CD4-positive, alpha-beta memory T cell (primary cell): ENCODE results near the gene GALNT10. TPM values are rescaled to one million over a fixed set of nuclear protein-coding genes. Genes with fewer than 3 reads are reported as not detected.

Experiments used
- CTCF ChIA-PET: fragments of 350-600 bp; sonication (Branson Sonifier 250); formaldehyde crosslinking; loops from one replicate; lab custom pipeline; 2021; ENCODE audit warnings: inconsistent platforms; ENCODE audit not compliant: partially characterized antibody; lab: Charles Lee
- POLR2A ChIA-PET: fragments of 350-600 bp; sonication (Branson Sonifier 250); formaldehyde crosslinking; loops from one replicate; lab custom pipeline; 2021; ENCODE audit not compliant: partially characterized antibody; lab: Charles Lee
- DNase-seq, 5 donors: peaks; one replicate each; pipeline versions ENCODE4 v3.0.0 to v3.0.0-alpha.2; 2020 to 2022; ENCODE audit warnings: mixed read lengths in 1 of 5
- H3K27ac ChIP-seq: one replicate; pipeline ENCODE4 v1.7.0; 2013; ENCODE audit warnings: low read depth, low read length
- H3K27me3 ChIP-seq: 2 replicates; pipeline ENCODE4 v1.7.0; 2013; ENCODE audit warnings: mild to moderate bottlenecking, low read length, moderate library complexity; ENCODE audit not compliant: insufficient read depth
- H3K36me3 ChIP-seq: 2 replicates; pipeline ENCODE4 v1.7.0; 2013; ENCODE audit warnings: mild to moderate bottlenecking, low read length, moderate library complexity; ENCODE audit not compliant: insufficient read depth
- H3K4me1 ChIP-seq: 2 replicates; pipeline ENCODE4 v1.7.0; 2013; ENCODE audit warnings: mild to moderate bottlenecking, low read length, moderate library complexity; ENCODE audit not compliant: insufficient read depth
- H3K4me3 ChIP-seq, 2 donors: one replicate each; pipeline ENCODE4 v1.7.0; 2013; ENCODE audit warnings: low read length in 2 of 2, mild to moderate bottlenecking in 1 of 2
- H3K9me3 ChIP-seq, 2 donors: one replicate each; pipeline ENCODE4 v1.7.0; 2013; ENCODE audit warnings: low read length in 2 of 2, control low read depth in 1 of 2; ENCODE audit not compliant: control insufficient read depth in 1 of 2
- H3K27ac Mint-ChIP-seq, 7 donors: one replicate each; pipeline ENCODE4 v1.8.0; 2020 to 2021; ENCODE audit warnings: mixed read lengths in 7 of 7, mild to moderate bottlenecking in 6 of 7, inconsistent platforms in 3 of 7, moderate library complexity in 3 of 7
- H3K27me3 Mint-ChIP-seq, 2 donors: one replicate each; pipeline ENCODE4 v1.8.0; 2020 to 2021; ENCODE audit warnings: mixed read lengths in 2 of 2
- H3K36me3 Mint-ChIP-seq, 2 donors: one replicate each; pipeline ENCODE4 v1.8.0; 2020 to 2021; ENCODE audit warnings: mixed read lengths in 2 of 2, inconsistent platforms in 1 of 2, mild to moderate bottlenecking in 1 of 2
- H3K4me1 Mint-ChIP-seq, 4 donors: one replicate each; pipeline ENCODE4 v1.8.0; 2020 to 2021; ENCODE audit warnings: mixed read lengths in 4 of 4, mild to moderate bottlenecking in 1 of 4
- H3K4me3 Mint-ChIP-seq, 8 donors: one replicate each; pipeline ENCODE4 v1.8.0; 2020 to 2021; ENCODE audit warnings: mixed read lengths in 8 of 8, mild to moderate bottlenecking in 7 of 8, moderate library complexity in 6 of 8, inconsistent platforms in 3 of 8
- H3K9me3 Mint-ChIP-seq, 8 donors: one replicate each; pipeline ENCODE4 v1.8.0; 2020 to 2021; ENCODE audit warnings: mixed read lengths in 8 of 8, mild to moderate bottlenecking in 5 of 8, inconsistent platforms in 3 of 8, moderate library complexity in 1 of 8
- intact Hi-C: fragments of 100-400 bp; cut with micrococcal nuclease; formaldehyde crosslinking; loops from one replicate; pipeline ENCODE4 v1.15.1; 2023
- polyA plus RNA-seq, 2 donors: library from polyadenylated mRNA; unstranded; fragments of 300-500 nt; fragmentation: Illumina TruSeq; gene quantifications; one replicate each; pipeline ENCODE4 v1.2.3, GENCODE V29; 2021
- total RNA-seq, 2 experiments: library from RNA; stranded (reverse); gene quantifications; one replicate each; pipeline ENCODE4 v1.2.3, GENCODE V29; 2021

Gene GALNT10
- total and polyA plus RNA-seq, 4 experiments from 2014 or later, result 9.6 to 35.7 (median 26.8) TPM

GRCh38 chr5:154331232-154331631, 140.7 kb downstream of the GALNT10 start:
- CTCF ChIA-PET, result no interaction called here
- no peaks in the 10 kb centered on the region for H3K4me1 ChIP-seq
- no peaks in the 10 kb centered on the region for H3K27me3 ChIP-seq
- peaks cover 58 to 73% of the 10 kb centered on the region in 2 donors for H3K36me3 Mint-ChIP-seq
- no peak overlapping the region for H3K4me3 ChIP-seq
- H3K36me3 ChIP-seq, result peaks cover 27% of the 10 kb centered on the region
- no peak overlapping the region for H3K27ac Mint-ChIP-seq
- no peaks in the 10 kb centered on the region for H3K4me1 Mint-ChIP-seq
- H3K27me3 Mint-ChIP-seq, result no peaks in the 10 kb centered on the region
- H3K9me3 Mint-ChIP-seq, result no peaks in the 10 kb centered on the region
- H3K27ac ChIP-seq, result no peak overlapping the region
- H3K9me3 ChIP-seq, result no peaks in the 10 kb centered on the region
- POLR2A ChIA-PET, result no interaction called here
- H3K4me3 Mint-ChIP-seq, result no peak overlapping the region
- intact Hi-C loops, result no loop called here
- no peak for DNase-seq

DNA sequence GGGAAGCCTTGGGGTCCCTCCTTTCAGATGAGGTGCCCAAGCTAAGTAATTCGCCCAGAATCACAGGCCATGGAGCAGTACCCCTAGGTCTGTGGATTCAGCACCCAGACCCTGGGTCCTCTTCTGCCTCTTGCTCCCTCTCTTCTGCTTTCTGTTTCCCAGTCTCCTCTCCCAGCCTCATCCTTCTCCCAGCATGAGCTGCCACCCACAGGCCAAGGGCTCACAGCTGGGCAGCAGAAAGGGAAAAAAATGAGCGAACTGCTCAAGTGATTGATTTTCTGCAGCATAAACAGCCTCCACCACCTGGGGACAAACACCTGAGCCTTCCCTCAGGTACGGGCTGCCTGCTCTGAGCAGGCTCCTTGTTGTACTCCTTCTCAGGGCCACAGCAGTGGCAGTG, 141.4 kb downstream of the GALNT10 start:
- intact Hi-C loops, result no loop called here
- H3K27me3 ChIP-seq, result no peaks in the 10 kb centered on the region
- no peak for DNase-seq
- ChIA-PET POLR2A (no interaction called here), CTCF (no interaction called here)
- peaks cover 63 to 79% of the 10 kb centered on the region in 2 donors for H3K36me3 Mint-ChIP-seq
- no peak overlapping the region for H3K27ac Mint-ChIP-seq
- no peaks in the 10 kb centered on the region for H3K9me3 ChIP-seq
- no peaks in the 10 kb centered on the region for H3K4me1 ChIP-seq
- no peak overlapping the region for H3K4me3 Mint-ChIP-seq
- H3K36me3 ChIP-seq, result peaks cover 27% of the 10 kb centered on the region
- H3K4me3 ChIP-seq, result no peak overlapping the region
- no peaks in the 10 kb centered on the region for H3K27me3 Mint-ChIP-seq
- no peaks in the 10 kb centered on the region for H3K9me3 Mint-ChIP-seq
- no peaks in the 10 kb centered on the region for H3K4me1 Mint-ChIP-seq
- no peak overlapping the region for H3K27ac ChIP-seq

- no peaks in the 10 kb centered on the region for H3K9me3 Mint-ChIP-seq
- intact Hi-C loops, result no loop called here
- no peak overlapping the region for H3K4me3 Mint-ChIP-seq
- H3K4me1 ChIP-seq, result no peaks in the 10 kb centered on the region
- H3K27me3 Mint-ChIP-seq, result no peaks in the 10 kb centered on the region
- ChIA-PET CTCF (no interaction called here), POLR2A (no interaction called here)
- no peak overlapping the region for H3K4me3 ChIP-seq
- H3K27ac Mint-ChIP-seq, result peak overlapping the region in 1 of 7 donors; percentile 2
- H3K4me1 Mint-ChIP-seq, result no peaks in the 10 kb centered on the region
- H3K9me3 ChIP-seq, result no peaks in the 10 kb centered on the region
- H3K27me3 ChIP-seq, result no peaks in the 10 kb centered on the region
- peaks cover 27% of the 10 kb centered on the region for H3K36me3 ChIP-seq
- peaks cover 68 to 82% of the 10 kb centered on the region in 2 donors for H3K36me3 Mint-ChIP-seq
- no peak overlapping the region for H3K27ac ChIP-seq
- DNase-seq, result no peak
These were observed 141.9 kb downstream of the GALNT10 start for GRCh38 chr5:154332451-154332850.

DNA sequence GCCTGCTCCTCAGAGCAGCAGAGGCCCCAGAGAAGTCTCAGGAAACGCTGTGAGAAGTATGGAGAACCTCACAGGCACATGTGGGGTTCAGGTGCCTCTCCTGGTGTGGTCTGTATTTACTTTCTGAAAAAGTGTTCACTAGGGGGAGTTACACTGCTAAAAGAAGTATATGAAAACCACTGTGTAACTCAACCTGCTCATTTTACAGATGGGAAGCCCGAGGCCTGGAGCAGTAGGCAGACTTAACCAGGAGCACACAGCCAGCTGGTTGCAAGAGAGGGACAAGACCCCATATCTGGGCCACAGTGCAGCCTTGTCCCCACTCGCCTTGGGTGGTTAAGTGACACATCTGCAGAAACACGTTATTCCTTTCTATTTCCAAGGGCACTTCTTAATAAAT, 142.5 kb downstream of the GALNT10 start:
- no peak for DNase-seq
- peak overlapping the region in 1 of 7 donors; percentile 18 for H3K27ac Mint-ChIP-seq
- Histone ChIP-seq H3K27me3 (no peaks in the 10 kb centered on the region), H3K36me3 (peaks cover 27% of the 10 kb centered on the region), H3K27ac (no peak overlapping the region), H3K4me1 (no peaks in the 10 kb centered on the region), H3K9me3 (no peaks in the 10 kb centered on the region), H3K4me3 (no peak overlapping the region)
- ChIA-PET CTCF (no interaction called here), POLR2A (no interaction called here)
- no peaks in the 10 kb centered on the region for H3K4me1 Mint-ChIP-seq
- no peaks in the 10 kb centered on the region for H3K9me3 Mint-ChIP-seq
- no peak overlapping the region for H3K4me3 Mint-ChIP-seq
- H3K27me3 Mint-ChIP-seq, result no peaks in the 10 kb centered on the region
- intact Hi-C loops, result no loop called here
- peaks cover 74 to 85% of the 10 kb centered on the region in 2 donors for H3K36me3 Mint-ChIP-seq

GRCh38 chr5:154334406-154335064, 144.0 kb downstream of the GALNT10 start:
- ChIA-PET CTCF (interaction anchor here (1.0 kb wide), 1 partner anchor 13 kb away, joined by 3 read pairs; no protein-coding TSS in a partner anchor), POLR2A (no interaction called here)
- Mint-ChIP-seq H3K4me3 (no peak overlapping the region), H3K9me3 (no peaks in the 10 kb centered on the region), H3K27ac (peak overlapping the region in 1 of 7 donors; percentile 11), H3K36me3 (peaks cover 79 to 87% of the 10 kb centered on the region in 2 donors), H3K27me3 (no peaks in the 10 kb centered on the region), H3K4me1 (peaks cover 0 to 2% (median 0%) of the 10 kb centered on the region in 4 donors)
- H3K4me3 ChIP-seq, result no peak overlapping the region
- no peak for DNase-seq
- no peaks in the 10 kb centered on the region for H3K4me1 ChIP-seq
- H3K36me3 ChIP-seq, result peaks cover 27% of the 10 kb centered on the region
- H3K27me3 ChIP-seq, result no peaks in the 10 kb centered on the region
- H3K27ac ChIP-seq, result no peak overlapping the region
- H3K9me3 ChIP-seq, result no peaks in the 10 kb centered on the region
- intact Hi-C loops, result no loop called here

DNA sequence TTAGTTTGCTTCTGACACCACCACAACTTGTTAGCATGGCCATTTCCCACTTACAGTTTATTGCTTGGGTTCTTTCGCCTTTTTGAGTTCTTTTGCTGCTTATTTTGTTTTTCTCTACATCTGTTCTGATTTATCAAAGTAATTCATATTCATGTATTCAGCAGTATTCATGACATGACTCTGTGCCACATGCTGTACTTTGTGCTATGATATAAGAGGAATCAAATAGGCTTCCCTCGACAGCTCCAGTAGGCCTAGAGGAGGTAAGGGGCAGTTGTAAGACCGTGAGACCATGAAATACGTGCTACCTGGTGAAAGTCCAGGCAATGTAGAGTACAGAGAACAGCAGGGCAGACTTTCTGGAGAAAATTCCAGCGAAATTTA, 144.5 kb downstream of the GALNT10 start:
- H3K4me1 Mint-ChIP-seq, result peaks cover 0 to 2% (median 0%) of the 10 kb centered on the region in 4 donors
- intact Hi-C loops, result no loop called here
- peaks cover 75 to 85% of the 10 kb centered on the region in 2 donors for H3K36me3 Mint-ChIP-seq
- no peaks in the 10 kb centered on the region for H3K9me3 Mint-ChIP-seq
- Histone ChIP-seq H3K27ac (no peak overlapping the region), H3K27me3 (no peaks in the 10 kb centered on the region), H3K9me3 (no peaks in the 10 kb centered on the region), H3K4me3 (no peak overlapping the region), H3K4me1 (no peaks in the 10 kb centered on the region), H3K36me3 (peaks cover 25% of the 10 kb centered on the region)
- ChIA-PET POLR2A (no interaction called here), CTCF (no interaction called here)
- no peaks in the 10 kb centered on the region for H3K27me3 Mint-ChIP-seq
- H3K4me3 Mint-ChIP-seq, result no peak overlapping the region
- DNase-seq, result no peak
- peak overlapping the region in 1 of 7 donors; percentile 11 for H3K27ac Mint-ChIP-seq

DNA sequence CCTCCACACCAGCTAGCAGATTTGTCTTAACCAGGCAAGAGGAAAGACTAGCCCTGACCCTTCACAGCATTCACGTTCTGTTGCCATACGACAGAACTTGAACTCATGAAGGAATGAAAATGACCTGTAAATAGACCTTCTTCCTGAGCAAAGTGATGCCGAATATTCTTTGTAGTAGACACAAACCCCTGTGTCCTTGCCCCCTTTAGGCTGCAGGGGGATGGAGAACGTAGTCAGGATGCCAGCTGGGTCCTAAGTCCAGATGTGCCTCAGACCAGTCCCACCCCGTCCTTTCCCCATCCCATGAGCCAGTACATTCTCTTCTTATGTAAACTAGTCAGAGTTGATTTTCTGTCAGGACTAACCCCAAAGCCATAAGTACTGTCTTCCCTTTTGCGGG, 151.1 kb downstream of the GALNT10 start:
- Mint-ChIP-seq H3K36me3 (peaks cover 34 to 47% of the 10 kb centered on the region in 2 donors), H3K4me1 (peaks cover 0 to 7% (median 2%) of the 10 kb centered on the region in 4 donors), H3K27me3 (no peaks in the 10 kb centered on the region), H3K4me3 (no peak overlapping the region), H3K9me3 (no peaks in the 10 kb centered on the region), H3K27ac (no peak overlapping the region)
- POLR2A ChIA-PET, result no interaction called here
- Histone ChIP-seq H3K36me3 (no peaks in the 10 kb centered on the region), H3K27me3 (no peaks in the 10 kb centered on the region), H3K4me3 (no peak overlapping the region), H3K4me1 (no peaks in the 10 kb centered on the region), H3K27ac (no peak overlapping the region), H3K9me3 (no peaks in the 10 kb centered on the region)
- CTCF ChIA-PET, result no interaction called here
- DNase-seq, result no peak
- intact Hi-C loops, result no loop called here
